HEK293 (cell line): ENCODE measurements around the gene CPB2.

Source experiments
- CTCF ChIA-PET: fragments of 350-600 bp; formaldehyde crosslinking; extraction: SDS; loops from one replicate; lab custom pipeline; 2021; ENCODE audit warnings: antibody characterized with exemption; lab: Yijun Ruan, JAX
- POLR2A ChIA-PET: fragments of 300-600 bp; formaldehyde crosslinking; extraction: SDS; loops from one replicate; lab custom pipeline; 2020; ENCODE audit warnings: antibody characterized with exemption, inconsistent platforms; lab: Yijun Ruan, JAX
- H3K27ac ChIP-seq: fragments of 200-500 bp; sonication (Bioruptor generic); 2 replicates; pipeline ENCODE4 v1.5.1; 2014; ENCODE audit warnings: low read depth, low read length, control low read depth, inconsistent platforms; ENCODE audit errors: extremely low read depth
- H3K36me3 ChIP-seq, 2 experiments: fragments of 200-500 bp in 1 of 2; sonication (Bioruptor generic) in 1 of 2; 1 replicate in 1 of 2; 2 replicates in 1 of 2; pipeline ENCODE4 v1.5.1; 2014 to 2017; ENCODE audit warnings: inconsistent platforms in 2 of 2, low read length in 2 of 2; ENCODE audit not compliant: control insufficient read depth in 2 of 2, insufficient read depth in 1 of 2
- H3K4me1 ChIP-seq: fragments of 200-500 bp; sonication (Bioruptor generic); 2 replicates; pipeline ENCODE4 v1.5.1; 2014; ENCODE audit warnings: mild to moderate bottlenecking, low read length, inconsistent platforms; ENCODE audit not compliant: control insufficient read depth, insufficient read depth
- H3K4me3 ChIP-seq: 2 replicates; pipeline ENCODE4 v1.5.1; 2011; ENCODE audit warnings: low read depth, mild to moderate bottlenecking, control low read depth, low read length, moderate library complexity
- H3K9me3 ChIP-seq: fragments of 200-500 bp; sonication (Bioruptor generic); 2 replicates; pipeline ENCODE4 v1.5.1; 2014; ENCODE audit warnings: low read depth, low read length, inconsistent platforms; ENCODE audit not compliant: control insufficient read depth, insufficient read depth
- CTCF ChIP-seq: fragments of 450-650 bp; formaldehyde crosslinking; IDR thresholded peaks from 2 replicates; pipeline ENCODE4 v1.5.1; 2016; ENCODE audit warnings: missing biosample characterization, missing genetic modification characterization
- HOXD13 ChIP-seq: sonication (generic); formaldehyde crosslinking; IDR thresholded peaks from 2 replicates; pipeline ENCODE4 v1.8.0; 2022; ENCODE audit warnings: missing genetic modification reagents, borderline replicate concordance
- KLF10 ChIP-seq: fragments of 450-650 bp; IDR thresholded peaks from 2 replicates; pipeline ENCODE4 v1.5.1; 2018; ENCODE audit warnings: missing biosample characterization, mild to moderate bottlenecking, missing genetic modification characterization
- OSR2 ChIP-seq: fragments of 450-650 bp; formaldehyde crosslinking; IDR thresholded peaks from 2 replicates; pipeline ENCODE4 v1.5.1; 2016; ENCODE audit warnings: missing biosample characterization, missing genetic modification characterization
- PRDM2 ChIP-seq: fragments of 450-650 bp; formaldehyde crosslinking; IDR thresholded peaks from 2 replicates; pipeline ENCODE4 v1.5.1; 2016; ENCODE audit warnings: missing biosample characterization, missing genetic modification characterization, borderline replicate concordance
- YY1 ChIP-seq: fragments of 450-650 bp; formaldehyde crosslinking; IDR thresholded peaks from 2 replicates; pipeline ENCODE4 v1.5.1; 2018; ENCODE audit warnings: missing biosample characterization, missing genetic modification characterization
- ZNF121 ChIP-seq: fragments of 450-650 bp; formaldehyde crosslinking; IDR thresholded peaks from 2 replicates; pipeline ENCODE4 v1.5.1; 2016; ENCODE audit warnings: missing biosample characterization, missing genetic modification characterization
- ZNF184 ChIP-seq: fragments of 450-650 bp; IDR thresholded peaks from 2 replicates; pipeline ENCODE4 v1.5.1; 2018; ENCODE audit warnings: missing biosample characterization, mild to moderate bottlenecking, missing genetic modification characterization
- ZNF23 ChIP-seq: fragments of 450-650 bp; formaldehyde crosslinking; IDR thresholded peaks from 2 replicates; pipeline ENCODE4 v1.5.1; 2016; ENCODE audit warnings: missing biosample characterization, missing genetic modification characterization, borderline replicate concordance
- ZNF302 ChIP-seq: fragments of 450-650 bp; formaldehyde crosslinking; IDR thresholded peaks from 2 replicates; pipeline ENCODE4 v1.5.1; 2016; ENCODE audit warnings: missing biosample characterization, missing genetic modification characterization, low read depth
- ZNF473 ChIP-seq: fragments of 450-650 bp; formaldehyde crosslinking; IDR thresholded peaks from 2 replicates; pipeline ENCODE4 v1.5.1; 2017; ENCODE audit warnings: missing biosample characterization, missing genetic modification characterization
- ZNF658 ChIP-seq: fragments of 450-650 bp; formaldehyde crosslinking; IDR thresholded peaks from 2 replicates; pipeline ENCODE4; 2016; ENCODE audit warnings: missing biosample characterization, missing genetic modification characterization
- TF ChIP-seq, protein P1 (sequence below): fragments of 450-650 bp; formaldehyde crosslinking; IDR thresholded peaks from 2 replicates; pipeline ENCODE4 v1.5.1; 2016; ENCODE audit warnings: missing biosample characterization, missing genetic modification characterization
- TF ChIP-seq, protein P2 (sequence below): fragments of 450-650 bp; formaldehyde crosslinking; IDR thresholded peaks from 2 replicates; pipeline ENCODE4 v1.5.1; 2016; ENCODE audit warnings: missing biosample characterization, missing genetic modification characterization, borderline replicate concordance

Gene CPB2

GRCh38 chr13:46134494-46134893 is 29.7 kb upstream of the CPB2 start (continued):
- TF ChIP-seq YY1 (tag by site-specific recombination), result no peak
- TF ChIP-seq ZNF302 (tag by site-specific recombination), result no peak
- no peak for TF ChIP-seq PRDM2 (tag by site-specific recombination)
- TF ChIP-seq, protein P1, sequence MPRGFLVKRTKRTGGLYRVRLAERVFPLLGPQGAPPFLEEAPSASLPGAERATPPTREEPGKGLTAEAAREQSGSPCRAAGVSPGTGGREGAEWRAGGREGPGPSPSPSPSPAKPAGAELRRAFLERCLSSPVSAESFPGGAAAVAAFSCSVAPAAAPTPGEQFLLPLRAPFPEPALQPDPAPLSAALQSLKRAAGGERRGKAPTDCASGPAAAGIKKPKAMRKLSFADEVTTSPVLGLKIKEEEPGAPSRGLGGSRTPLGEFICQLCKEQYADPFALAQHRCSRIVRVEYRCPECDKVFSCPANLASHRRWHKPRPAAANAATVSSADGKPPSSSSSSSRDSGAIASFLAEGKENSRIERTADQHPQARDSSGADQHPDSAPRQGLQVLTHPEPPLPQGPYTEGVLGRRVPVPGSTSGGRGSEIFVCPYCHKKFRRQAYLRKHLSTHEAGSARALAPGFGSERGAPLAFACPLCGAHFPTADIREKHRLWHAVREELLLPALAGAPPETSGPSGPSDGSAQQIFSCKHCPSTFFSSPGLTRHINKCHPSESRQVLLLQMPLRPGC, result no peak
- no peak for TF ChIP-seq KLF10 (tag by site-specific recombination)

- CTCF ChIA-PET, result interaction anchor here (1.1 kb wide), 1 partner anchor 28 kb away, joined by 3 read pairs; no protein-coding TSS in a partner anchor
- Histone ChIP-seq H3K27ac (no peak overlapping the region), H3K9me3 (no peaks in the 10 kb centered on the region), H3K4me1 (no peaks in the 10 kb centered on the region; the same call in 1 of the 2 replicates), H3K36me3 (peaks cover 0 to 50% of the 10 kb centered on the region in 2 experiments; a peak in 1 of 3 replicates)
- POLR2A ChIA-PET, result no interaction called here
- TF ChIP-seq ZNF23 (no peak), ZNF184 (tag by site-specific recombination) (no peak), HOXD13 (CRISPR knock-in tag) (no peak), ZNF121 (no peak), OSR2 (tag by site-specific recombination) (no peak), CTCF (no peak), KLF10 (tag by site-specific recombination) (no peak), ZNF658 (no peak), ZNF473 (tag by site-specific recombination) (no peak)
- TF ChIP-seq, protein P2, sequence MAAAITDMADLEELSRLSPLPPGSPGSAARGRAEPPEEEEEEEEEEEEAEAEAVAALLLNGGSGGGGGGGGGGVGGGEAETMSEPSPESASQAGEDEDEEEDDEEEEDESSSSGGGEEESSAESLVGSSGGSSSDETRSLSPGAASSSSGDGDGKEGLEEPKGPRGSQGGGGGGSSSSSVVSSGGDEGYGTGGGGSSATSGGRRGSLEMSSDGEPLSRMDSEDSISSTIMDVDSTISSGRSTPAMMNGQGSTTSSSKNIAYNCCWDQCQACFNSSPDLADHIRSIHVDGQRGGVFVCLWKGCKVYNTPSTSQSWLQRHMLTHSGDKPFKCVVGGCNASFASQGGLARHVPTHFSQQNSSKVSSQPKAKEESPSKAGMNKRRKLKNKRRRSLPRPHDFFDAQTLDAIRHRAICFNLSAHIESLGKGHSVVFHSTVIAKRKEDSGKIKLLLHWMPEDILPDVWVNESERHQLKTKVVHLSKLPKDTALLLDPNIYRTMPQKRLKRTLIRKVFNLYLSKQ (tag by site-specific recombination), result no peak
- TF ChIP-seq, all 188 proteins: peak for 0
- H3K4me3 ChIP-seq, result no peak overlapping the region
Observed at GRCh38 chr13:46132109-46132508, 27.3 kb upstream of the CPB2 start.
